GM12864 (cell line): ENCODE data around the gene YIPF6.
"Not testable (repeated sequence)": the region's sequence is repeated elsewhere in the genome, so short reads cannot be mapped to it uniquely, and the experiment has no call there.

Source experiments
- DNase-seq: peaks from one replicate; pipeline ENCODE4 v3.0.0-alpha.2; 2011; ENCODE audit warnings: low read depth
- H3K4me3 ChIP-seq: 2 replicates; pipeline ENCODE4 v1.5.1; 2011; ENCODE audit warnings: mild to moderate bottlenecking, low read depth, low read length, control low read depth
- TF ChIP-seq, protein P1 (sequence below): IDR thresholded peaks from 2 replicates; pipeline ENCODE4 v1.5.1; 2011; ENCODE audit warnings: low read depth, mild to moderate bottlenecking, moderate library complexity, low read length, control low read depth, inconsistent platforms; ENCODE audit errors: missing control alignments

Gene YIPF6

DNA sequence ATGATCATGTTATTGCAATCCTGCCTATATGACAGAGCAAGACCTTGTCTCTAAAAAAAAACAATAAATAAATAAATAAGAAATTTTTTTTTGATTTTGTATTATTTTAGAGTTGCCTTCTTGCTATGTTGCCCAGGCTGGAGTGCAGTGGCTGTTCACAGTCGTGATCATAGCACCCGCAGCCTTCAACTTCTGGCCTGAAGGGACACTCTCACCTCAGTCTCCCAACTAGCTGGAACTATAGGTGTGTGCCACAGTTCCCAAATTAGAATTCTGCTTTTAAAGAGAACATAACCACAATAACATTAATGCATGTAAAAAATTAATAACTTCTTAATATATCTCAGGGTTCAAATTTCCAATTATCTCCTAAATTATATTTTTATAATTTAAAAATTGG is 7.8 kb downstream of the YIPF6 start:
- DNase-seq: no peak
- H3K4me3 ChIP-seq: no peak overlapping the region
- TF ChIP-seq, protein P1, sequence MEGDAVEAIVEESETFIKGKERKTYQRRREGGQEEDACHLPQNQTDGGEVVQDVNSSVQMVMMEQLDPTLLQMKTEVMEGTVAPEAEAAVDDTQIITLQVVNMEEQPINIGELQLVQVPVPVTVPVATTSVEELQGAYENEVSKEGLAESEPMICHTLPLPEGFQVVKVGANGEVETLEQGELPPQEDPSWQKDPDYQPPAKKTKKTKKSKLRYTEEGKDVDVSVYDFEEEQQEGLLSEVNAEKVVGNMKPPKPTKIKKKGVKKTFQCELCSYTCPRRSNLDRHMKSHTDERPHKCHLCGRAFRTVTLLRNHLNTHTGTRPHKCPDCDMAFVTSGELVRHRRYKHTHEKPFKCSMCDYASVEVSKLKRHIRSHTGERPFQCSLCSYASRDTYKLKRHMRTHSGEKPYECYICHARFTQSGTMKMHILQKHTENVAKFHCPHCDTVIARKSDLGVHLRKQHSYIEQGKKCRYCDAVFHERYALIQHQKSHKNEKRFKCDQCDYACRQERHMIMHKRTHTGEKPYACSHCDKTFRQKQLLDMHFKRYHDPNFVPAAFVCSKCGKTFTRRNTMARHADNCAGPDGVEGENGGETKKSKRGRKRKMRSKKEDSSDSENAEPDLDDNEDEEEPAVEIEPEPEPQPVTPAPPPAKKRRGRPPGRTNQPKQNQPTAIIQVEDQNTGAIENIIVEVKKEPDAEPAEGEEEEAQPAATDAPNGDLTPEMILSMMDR: no peak

DNA sequence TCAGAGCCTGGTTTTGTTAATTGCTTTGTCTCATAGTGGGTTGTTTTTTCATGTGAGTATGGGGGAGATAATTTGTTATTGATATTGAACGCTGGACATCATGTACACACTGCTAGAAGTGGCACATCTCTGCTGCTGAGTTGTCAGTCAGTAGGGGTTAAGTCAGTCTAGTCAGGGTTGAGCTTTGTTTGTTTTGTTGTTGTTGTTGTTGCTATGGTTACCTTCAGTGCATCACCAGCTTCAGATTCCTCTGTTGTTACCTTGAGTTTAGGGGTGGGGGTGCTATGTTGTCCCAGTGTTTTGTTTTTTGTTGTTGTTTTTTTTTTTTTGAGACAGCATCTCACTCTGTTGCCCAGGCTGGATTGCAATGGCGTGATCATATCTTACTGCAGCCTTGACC is 9.9 kb downstream of the YIPF6 start:
- no peak for DNase-seq
- TF ChIP-seq, protein P1: no peak
- no peak overlapping the region for H3K4me3 ChIP-seq

DNA sequence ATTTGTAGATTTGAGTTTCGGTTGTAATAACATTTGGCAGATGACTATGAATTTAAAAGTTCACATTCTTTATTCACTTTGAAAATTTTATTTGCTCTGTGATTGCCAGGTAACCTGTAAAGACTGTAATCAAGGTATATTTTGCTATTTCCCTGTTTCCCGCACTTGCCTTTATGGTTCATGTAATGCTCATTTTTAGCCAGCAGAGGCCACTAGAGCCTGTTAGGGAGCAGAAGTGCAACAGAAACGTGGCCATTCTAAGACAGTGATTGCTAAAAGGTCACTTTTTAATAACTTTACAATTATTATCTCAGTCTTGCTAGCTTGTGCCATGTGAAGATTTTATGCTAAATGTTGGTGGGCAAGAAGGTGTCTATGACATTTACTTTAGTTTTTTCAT is 12.4 kb downstream of the YIPF6 start:
- DNase-seq: no peak
- TF ChIP-seq, protein P1: peak; percentile 49
- H3K4me3 ChIP-seq: no peak overlapping the region

DNA sequence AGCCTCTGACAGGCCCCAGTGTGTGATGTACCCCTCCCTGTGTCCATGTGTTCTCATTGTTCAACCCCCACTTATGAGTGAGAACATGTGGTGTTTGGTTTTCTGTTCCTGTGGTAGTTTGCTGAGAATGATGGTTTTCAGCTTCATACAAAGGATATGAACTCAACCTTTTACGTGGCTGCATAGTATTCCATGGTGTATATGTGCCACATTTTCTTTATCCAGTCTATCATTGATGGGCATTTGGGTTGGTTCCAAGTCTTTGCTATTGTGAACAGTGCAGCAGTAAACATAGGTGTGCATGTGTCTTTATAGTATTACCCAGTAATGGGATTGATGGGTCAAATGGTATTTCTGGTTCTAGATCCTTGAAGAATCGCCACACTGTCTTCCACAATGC is 25.8 kb downstream of the YIPF6 start:
- H3K4me3 ChIP-seq: not testable (repeated sequence)

DNA sequence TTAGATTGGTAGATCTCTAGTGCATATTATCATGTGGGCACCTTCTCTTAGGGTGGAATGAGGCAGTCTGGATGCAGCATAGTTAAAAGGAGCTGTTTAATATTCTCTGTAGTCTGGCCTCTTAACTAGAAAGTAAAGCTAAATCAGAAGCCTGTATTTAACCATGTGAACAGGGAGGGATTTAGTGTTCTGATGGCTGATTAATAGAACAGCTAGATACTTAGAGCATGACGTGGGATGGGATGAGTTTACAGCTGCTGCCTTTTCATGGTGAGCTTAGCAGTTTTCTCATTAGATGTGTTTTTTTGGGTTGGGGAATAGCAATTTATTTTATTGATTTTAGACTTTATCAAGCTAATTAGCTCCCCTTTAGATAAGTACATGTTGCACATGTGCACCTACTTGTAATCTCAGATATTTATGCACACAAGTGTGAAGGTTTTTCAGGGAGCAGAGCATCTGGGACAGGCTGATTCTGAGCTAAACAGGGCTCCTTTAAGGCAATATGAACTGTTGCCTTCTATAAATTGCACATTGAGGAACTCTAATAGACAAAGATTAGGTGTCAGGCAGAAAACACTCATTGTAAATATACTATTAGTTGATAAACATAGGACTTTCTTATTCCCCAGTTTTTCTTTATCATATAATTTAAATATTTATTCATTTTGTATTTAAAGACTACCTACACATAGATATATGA is 34.1 kb downstream of the YIPF6 start:
- TF ChIP-seq, protein P1: no peak
- no peak for DNase-seq
- H3K4me3 ChIP-seq: no peak overlapping the region

More for the DNA sequence above, 25.8 kb downstream of the YIPF6 start:
- DNase-seq: not testable (repeated sequence)

DNA sequence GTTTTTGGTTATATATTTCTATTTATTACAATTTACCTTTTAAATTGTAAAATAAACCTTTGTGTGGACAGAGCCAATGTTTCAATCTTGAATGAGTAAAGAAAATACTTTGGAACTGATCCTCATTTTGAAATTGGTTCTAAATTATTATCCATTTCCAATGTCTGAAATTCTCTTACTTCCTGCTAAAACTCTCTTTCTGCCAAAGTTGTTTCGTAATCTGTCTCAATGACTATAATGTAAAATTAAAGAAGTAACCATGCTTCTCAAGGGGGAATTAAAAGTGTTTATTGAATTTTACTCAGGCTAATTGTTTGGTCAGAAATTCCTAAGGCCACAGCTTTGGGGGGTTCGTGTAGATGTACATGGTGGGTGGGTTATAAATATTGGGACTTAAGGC is 34.8 kb downstream of the YIPF6 start:
- H3K4me3 ChIP-seq: no peak overlapping the region
- TF ChIP-seq, protein P1: no peak

DNA sequence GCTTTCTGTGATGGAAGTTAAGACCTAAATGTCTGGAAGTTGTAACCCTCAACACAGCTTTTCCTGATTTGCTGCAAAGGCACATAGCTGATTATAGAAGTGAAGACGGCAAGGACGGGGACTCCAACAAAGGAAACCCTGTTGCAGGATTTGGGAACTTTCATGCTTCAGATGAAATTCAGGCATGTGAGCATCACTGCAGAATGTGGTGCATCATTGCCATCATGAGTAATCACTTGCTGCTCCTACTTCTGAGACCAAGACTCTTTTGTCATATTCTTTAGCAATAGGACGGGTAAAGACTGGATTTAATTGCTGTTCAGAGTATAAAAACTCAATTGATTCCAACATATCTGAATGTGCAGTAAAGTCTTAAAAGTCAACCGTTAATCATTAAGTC is 35.8 kb downstream of the YIPF6 start:
- TF ChIP-seq, protein P1: no peak
- H3K4me3 ChIP-seq: no peak overlapping the region
- DNase-seq: no peak

More for the DNA sequence above, 34.8 kb downstream of the YIPF6 start:
- no peak for DNase-seq
